ENCODE data around the gene MANSC1.

The MANSC1 gene

GRCh38 chr12:12281134-12281533 is 68.9 kb downstream of the MANSC1 start:
- no peak overlapping the region for H3K4me3 ChIP-seq
- TF ChIP-seq Cebpa-rat (IDR thresholded peaks at IDR 0.05): no peak
- no peak overlapping the region for H3K9ac ChIP-seq
- H3K36me3 ChIP-seq: no peaks in the 10 kb centered on the region
- H3K4me2 ChIP-seq: no peak overlapping the region
- H3K27ac ChIP-seq: no peak overlapping the region
- H4K20me1 ChIP-seq: no peaks in the 10 kb centered on the region
- H3K4me1 ChIP-seq: no peaks in the 10 kb centered on the region
- no peaks in the 10 kb centered on the region for H3K27me3 ChIP-seq
- peaks cover 14 to 25% (median 20%) of the 10 kb centered on the region in 11 experiments for H3K9me3 ChIP-seq (replicated peaks in 1 of 11)

- Histone ChIP-seq H3K4me1 (no peaks in the 10 kb centered on the region), H3K27me3 (no peaks in the 10 kb centered on the region), H3K4me3 (no peak overlapping the region)
Observed at GRCh38 chr12:12278899-12279298, 71.1 kb downstream of the MANSC1 start.

More at GRCh38 chr12:12278899-12279298, 71.1 kb downstream of the MANSC1 start:
- TF ChIP-seq Cebpa-rat (IDR thresholded peaks at IDR 0.05): no peak
- Histone ChIP-seq H4K20me1 (no peaks in the 10 kb centered on the region), H3K4me2 (no peak overlapping the region), H3K9ac (no peak overlapping the region), H3K27ac (no peak overlapping the region), H3K36me3 (no peaks in the 10 kb centered on the region), H3K9me3 (replicated peaks in 1 of 11) (peaks cover 21 to 31% (median 26%) of the 10 kb centered on the region in 11 experiments)
